CD4-positive, alpha-beta T cell treated with Interleukin-4 for 4 hours (primary cell): ENCODE measurements around the gene RWDD1.
"Not testable (repeated sequence)": the region's sequence is repeated elsewhere in the genome, so short reads cannot be mapped to it uniquely, and the experiment has no call there.

Source experiments
- DNase-seq: peaks from one replicate; pipeline ENCODE4 v3.0.0-alpha.2; 2020

The RWDD1 gene

GRCh38 chr6:116561377-116562018, 9.8 kb upstream of the RWDD1 start:
- peak; percentile 75 for DNase-seq

GRCh38 chr6:116562019-116562403, 9.3 kb upstream of the RWDD1 start:
- no peak for DNase-seq

- no peak for DNase-seq
Measured at GRCh38 chr6:116562614-116563013, 8.7 kb upstream of the RWDD1 start.

GRCh38 chr6:116563830-116564229, 7.5 kb upstream of the RWDD1 start:
- DNase-seq: no peak

GRCh38 chr6:116564311-116564710, 7.0 kb upstream of the RWDD1 start:
- DNase-seq: no peak

- no peak for DNase-seq
Measured at GRCh38 chr6:116564921-116565872, 6.1 kb upstream of the RWDD1 start.

- DNase-seq: no peak
Measured at GRCh38 chr6:116568111-116568510, 3.2 kb upstream of the RWDD1 start.

GRCh38 chr6:116568821-116569755, 2.2 kb upstream of the RWDD1 start:
- no peak for DNase-seq

- DNase-seq: no peak
Measured at GRCh38 chr6:116571683-116572000, 338 bp downstream of the RWDD1 start.

- DNase-seq: peak; percentile 1
Measured at GRCh38 chr6:116572162-116572561, 858 bp downstream of the RWDD1 start.

GRCh38 chr6:116575227-116575626, 3.9 kb downstream of the RWDD1 start:
- no peak for DNase-seq

- no peak for DNase-seq
Measured at GRCh38 chr6:116577486-116577885, 6.2 kb downstream of the RWDD1 start.

GRCh38 chr6:116578335-116578734, 7.0 kb downstream of the RWDD1 start:
- no peak for DNase-seq

- DNase-seq: no peak
Measured at GRCh38 chr6:116579143-116579542, 7.8 kb downstream of the RWDD1 start.

GRCh38 chr6:116580198-116580597, 8.9 kb downstream of the RWDD1 start:
- no peak for DNase-seq

- no peak for DNase-seq
Measured at GRCh38 chr6:116586276-116586675, 15.0 kb downstream of the RWDD1 start.

- DNase-seq: no peak
Measured at GRCh38 chr6:116586738-116587137, 15.4 kb downstream of the RWDD1 start.

GRCh38 chr6:116595247-116595646, 23.9 kb downstream of the RWDD1 start:
- DNase-seq: no peak

- no peak for DNase-seq
Measured at GRCh38 chr6:116596815-116597214, 25.5 kb downstream of the RWDD1 start.

GRCh38 chr6:116603916-116604315, 32.6 kb downstream of the RWDD1 start:
- DNase-seq: not testable (repeated sequence)

GRCh38 chr6:116604868-116605267, 33.6 kb downstream of the RWDD1 start:
- DNase-seq: not testable (repeated sequence)

GRCh38 chr6:116605935-116606334, 34.6 kb downstream of the RWDD1 start:
- DNase-seq: no peak

GRCh38 chr6:116611056-116611455, 39.8 kb downstream of the RWDD1 start:
- DNase-seq: no peak
